ENCODE data around the gene PLAU.

The PLAU gene

DNA sequence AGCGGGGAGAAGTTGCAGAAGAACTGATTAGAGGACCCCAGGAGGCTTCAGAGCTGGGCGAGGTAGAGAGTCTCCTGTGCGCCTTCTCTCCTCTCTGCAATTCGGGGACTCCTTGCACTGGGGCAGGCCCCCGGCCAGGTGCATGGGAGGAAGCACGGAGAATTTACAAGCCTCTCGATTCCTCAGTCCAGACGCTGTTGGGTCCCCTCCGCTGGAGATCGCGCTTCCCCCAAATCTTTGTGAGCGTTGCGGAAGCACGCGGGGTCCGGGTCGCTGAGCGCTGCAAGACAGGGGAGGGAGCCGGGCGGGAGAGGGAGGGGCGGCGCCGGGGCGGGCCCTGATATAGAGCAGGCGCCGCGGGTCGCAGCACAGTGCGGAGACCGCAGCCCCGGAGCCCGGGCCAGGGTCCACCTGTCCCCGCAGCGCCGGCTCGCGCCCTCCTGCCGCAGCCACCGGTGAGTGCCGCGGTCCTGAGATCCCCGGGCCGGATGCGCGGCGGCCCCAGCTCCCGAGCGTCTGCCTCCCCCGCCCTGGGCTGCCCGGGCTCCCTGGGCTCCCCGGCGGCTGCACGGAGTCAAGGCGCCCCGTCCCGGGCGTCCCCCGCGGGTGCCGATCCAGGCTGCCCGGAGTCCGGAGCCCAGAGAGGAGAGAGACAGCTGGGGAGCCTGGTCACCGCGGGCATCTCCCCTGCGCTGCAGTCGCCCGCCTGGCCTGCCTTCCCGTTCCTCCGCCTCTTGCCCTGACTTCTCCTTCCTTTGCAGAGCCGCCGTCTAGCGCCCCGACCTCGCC, at the start of gene PLAU:
PLAU (plus strand) TSS at position 369 of the 789 bp plus-strand sequence. CDS start 424 bp downstream, outside the sequence.
- peak; percentile 45 to 46 for DNase-seq

DNA sequence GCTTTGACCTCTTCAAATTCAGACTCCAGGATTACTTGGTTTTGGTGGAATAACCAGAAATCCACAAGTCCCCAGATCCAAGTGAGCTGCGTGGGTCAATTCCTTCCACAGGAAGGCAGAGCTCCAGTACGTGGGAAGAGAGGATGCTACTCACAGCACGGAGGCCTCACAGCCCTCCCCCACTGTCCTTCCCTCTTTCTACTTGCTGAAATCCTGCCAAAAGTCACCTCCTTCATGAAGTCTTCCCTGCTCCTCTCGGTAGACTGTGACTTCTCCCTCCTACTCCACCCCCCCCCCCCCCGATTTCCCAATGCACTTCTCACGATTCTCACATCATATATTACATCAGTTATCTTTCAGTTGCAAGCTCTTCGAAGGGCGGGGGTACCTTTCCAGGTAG, 48.9 kb upstream of the PLAU start:
- no peak for DNase-seq

- DNase-seq: no peak
These were observed 47.7 kb upstream of the PLAU start for GRCh38 chr10:73863039-73863817.

DNA sequence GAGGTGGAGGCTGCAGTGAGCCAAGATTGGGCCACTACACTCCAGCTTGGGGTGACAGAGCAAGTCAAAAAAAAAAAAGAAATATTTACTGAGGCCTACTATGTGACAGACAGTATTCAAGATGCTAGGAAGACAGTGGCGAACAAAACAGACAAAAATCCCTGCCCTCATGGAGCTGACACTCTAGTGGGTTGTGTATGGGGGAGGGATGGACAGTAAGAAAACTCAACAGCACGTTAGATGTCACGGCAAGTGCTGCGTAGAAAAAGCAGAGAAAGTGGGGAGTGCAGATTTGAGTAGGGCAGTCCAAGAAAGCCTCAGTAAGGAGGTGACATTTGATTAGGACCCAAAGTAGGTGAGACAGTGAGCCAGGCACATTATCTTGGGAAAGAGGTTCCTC, 46.7 kb upstream of the PLAU start:
- DNase-seq: no peak

GRCh38 chr10:73865107-73865458, 45.8 kb upstream of the PLAU start:
- DNase-seq: no peak

DNA sequence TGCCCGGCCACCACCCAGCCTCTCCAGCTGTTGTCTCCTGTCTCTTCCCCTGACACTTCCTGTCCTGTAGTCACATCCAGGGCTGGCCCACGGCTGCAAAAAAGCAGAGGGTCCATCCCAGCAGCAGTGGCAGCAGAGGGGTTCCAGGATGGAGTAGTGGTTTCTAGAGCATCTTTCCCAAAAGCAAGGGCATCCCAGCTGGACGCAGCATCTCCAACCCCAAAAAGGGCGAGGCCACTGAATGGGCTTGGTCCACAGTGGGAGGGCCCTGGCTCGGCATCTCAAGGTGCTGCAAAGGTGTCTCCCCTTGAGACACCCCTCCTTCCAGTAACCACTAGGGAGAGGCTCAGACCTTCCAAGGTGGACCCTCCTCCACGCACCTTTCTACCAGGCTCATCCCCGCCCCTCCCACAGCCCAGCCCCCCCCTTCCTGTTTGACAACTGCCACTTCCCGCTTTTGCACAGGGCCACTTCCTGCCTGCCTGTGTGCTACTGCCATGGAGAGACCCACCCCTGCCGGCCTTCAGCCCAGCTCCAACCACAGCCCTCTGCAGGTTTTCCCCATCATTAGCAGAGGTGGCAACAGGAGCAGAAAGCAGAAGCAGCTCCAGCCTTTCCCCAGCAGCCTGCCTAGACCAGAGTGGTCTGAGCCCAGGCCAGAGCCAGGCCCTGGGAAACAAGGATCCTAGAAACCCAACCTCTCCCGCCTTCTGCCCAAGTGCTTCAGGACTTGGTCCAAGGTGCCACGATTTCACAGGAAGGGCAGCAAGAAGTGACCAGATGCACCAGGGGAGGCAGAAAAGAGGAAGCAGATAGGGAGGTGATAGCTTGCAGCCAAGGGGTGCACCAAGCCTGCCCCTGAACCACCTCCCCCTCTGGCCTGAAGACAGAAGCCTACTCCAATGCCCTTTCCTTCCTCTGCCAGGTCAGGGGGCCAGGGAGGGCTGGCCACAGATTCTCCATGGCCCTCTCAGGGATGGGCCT, 45.2 kb upstream of the PLAU start:
- DNase-seq: peak; percentile 93 to 96

GRCh38 chr10:73866621-73867020, 44.3 kb upstream of the PLAU start:
- DNase-seq: no peak

DNA sequence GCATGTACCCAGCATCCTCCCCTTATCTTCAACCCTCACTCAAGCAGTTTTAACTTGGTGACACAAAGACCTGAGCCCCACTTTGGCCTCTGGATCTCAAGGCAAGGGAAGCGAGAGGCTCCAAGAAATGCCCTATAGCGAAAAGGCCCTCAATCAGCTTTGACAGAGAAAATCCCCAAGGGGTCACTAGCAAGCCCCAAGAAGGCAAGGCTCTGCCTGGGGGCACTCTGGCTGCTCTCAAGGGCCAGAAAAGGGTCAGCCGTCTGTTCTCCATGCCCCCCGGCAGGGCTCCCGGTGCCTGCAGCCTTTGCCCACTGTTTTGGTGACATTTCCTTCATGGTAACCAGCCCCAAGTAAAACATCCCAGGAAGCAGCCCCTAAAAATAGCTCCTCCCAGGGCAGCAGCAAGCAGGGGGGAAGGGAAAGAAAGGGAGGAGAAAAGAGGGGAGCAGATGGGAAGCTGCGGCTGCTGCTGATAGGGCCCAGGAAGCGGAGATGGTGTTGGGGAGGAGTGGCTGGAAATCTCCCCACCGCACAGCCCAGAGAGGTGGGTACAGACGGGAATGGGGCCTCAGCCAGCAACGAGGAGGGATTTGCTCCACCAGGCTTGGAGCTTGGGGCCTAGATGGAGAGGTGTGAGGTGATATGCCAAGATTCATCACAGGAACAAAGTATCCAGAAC, 43.7 kb upstream of the PLAU start:
- no peak for DNase-seq

GRCh38 chr10:73867871-73868631, 42.9 kb upstream of the PLAU start:
- DNase-seq: no peak

DNA sequence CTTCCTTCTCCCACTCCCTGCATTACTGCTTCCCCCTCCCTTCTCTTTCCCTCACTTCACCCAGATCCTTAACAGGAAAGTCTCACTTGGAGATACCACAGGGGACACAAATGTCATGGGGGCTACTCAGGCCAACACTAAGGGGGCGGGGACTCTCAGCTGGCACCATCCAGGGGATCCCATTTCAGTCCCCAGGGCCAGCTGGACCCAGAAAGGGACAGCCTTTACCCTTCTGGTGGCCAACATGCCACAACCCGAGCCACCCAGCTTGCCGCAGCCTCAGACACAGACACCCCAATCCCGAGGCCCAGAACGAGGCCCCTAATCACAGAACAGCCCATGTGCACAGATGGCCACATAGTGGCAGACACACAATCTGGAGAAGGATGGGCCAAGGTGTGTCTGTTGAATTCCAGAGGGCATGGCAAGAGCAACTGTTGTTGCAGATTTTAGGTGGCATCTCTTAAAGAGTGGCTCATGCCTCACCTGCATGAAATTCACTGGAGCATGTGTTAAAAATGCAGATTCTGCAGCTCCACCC, 42.2 kb upstream of the PLAU start:
- DNase-seq: no peak

DNA sequence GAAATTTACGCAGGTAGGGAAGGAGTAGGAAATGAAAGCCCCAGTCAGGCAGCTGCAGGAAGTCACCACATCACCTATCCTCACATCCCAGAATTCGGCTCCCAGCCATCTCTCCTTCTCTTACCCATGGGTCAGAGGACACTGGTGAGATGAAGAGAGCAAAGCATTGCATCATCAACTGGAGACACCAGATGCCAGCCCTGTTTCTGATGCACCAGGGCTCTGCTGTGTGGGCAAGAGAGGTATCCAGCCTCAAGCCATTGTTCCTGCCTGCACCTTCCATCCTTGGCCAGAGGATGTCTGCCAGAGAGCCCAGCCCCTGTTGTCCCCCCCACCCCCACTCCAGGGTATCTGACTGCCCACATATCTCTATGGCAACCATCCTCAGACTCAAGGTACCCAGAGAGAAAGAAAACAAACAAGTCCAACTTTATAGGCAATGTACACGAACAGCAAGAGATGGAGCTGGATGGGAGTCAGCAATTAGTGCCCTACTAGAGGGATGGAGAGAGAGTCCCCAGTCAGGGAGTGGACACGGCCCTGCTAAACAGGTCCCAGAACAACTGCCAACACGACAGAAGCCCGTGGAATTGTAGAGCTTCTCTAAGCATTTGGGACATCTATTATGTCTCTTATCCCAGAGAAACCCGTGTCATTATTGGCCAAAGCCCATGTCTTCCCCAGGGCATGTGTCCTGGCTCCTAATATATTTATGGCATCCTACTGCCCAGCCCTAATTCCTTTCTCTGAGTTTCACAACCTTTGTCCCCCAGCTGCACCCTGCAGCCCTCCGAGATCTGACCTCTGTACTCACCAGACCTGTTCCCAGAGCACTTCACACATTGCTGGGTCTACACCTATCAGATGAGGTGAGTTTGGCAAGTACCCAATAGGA, 39.4 kb upstream of the PLAU start:
- peak in 1 of 2 experiments; percentile 23 for DNase-seq

DNA sequence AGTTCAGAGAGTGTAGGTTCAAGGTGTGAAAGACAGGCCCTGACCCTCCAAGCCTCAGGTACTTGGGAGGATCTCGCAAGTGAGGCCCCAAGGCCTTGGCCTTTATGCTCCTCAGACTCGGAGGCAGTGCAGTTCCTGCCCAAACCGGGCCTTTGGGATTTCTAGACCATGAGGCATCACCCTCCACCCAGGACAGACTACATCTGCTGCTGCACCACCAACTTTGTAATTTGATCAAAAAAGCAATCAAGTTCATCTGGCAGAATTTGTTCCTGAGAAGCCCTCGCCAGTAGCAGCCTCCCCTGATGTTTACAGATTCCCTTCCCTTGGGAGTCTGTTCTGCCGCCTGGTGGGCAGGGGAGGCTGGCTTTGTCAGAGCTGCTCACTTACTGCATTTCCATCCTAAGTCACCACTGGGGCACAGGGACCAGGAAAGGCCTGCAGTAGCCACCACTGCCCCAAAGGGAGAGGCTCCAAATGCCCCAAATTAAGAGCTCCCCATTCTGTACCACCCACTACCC, 38.7 kb upstream of the PLAU start:
- peak; percentile 10 to 30 for DNase-seq

DNA sequence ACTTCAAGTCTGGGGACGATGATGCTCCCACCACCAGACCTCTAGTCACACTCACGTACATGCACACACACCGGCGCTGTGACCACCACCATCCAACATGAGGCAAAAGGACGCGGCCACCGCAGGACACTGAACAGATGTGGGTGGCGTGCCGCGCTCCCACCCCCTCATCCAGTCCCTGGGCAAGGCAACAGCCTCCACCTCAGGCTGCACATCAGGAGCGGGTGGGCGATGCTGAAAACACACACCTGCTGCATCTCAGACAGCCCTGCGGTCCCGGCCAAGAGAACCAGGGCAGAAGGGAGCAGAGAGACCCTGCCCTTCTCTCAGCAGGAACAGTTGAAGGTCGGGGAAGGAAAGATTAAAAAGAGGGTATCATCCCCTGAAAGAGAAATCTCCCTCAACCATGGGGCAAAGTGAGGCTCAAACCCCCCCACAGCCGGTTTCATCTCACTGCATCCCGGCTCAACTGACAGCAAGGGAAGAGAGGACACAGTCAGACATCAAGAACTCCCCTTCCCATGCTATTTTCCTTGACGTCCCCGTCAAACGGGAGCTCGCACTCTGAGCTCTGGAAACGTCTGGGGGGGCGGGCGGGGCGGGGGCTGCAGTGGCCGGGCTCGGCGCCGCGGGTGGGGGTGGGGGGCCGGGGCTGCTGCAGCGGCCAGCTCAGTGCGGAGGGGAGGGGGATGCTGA, 37.6 kb upstream of the PLAU start:
- no peak for DNase-seq

DNA sequence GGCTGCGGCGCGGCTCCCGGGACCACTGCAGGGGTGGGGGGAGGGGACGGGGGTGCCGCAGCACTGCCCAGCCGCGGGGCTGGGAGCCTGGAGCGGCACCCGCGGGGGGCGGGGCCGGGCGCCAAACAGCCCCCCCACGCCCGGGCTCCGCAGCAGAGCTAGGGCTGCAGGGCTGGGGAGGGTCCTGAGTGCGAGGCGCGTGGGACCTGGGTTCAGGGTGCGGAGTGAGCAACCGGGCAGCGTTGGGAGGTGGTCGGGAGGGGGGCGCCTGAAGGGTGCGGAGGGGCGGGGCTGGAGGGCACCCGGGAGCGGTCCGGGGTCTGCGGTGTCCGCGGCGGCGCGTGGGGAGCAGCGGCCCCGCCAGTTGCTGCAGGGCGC, 37.1 kb upstream of the PLAU start:
- no peak for DNase-seq

DNA sequence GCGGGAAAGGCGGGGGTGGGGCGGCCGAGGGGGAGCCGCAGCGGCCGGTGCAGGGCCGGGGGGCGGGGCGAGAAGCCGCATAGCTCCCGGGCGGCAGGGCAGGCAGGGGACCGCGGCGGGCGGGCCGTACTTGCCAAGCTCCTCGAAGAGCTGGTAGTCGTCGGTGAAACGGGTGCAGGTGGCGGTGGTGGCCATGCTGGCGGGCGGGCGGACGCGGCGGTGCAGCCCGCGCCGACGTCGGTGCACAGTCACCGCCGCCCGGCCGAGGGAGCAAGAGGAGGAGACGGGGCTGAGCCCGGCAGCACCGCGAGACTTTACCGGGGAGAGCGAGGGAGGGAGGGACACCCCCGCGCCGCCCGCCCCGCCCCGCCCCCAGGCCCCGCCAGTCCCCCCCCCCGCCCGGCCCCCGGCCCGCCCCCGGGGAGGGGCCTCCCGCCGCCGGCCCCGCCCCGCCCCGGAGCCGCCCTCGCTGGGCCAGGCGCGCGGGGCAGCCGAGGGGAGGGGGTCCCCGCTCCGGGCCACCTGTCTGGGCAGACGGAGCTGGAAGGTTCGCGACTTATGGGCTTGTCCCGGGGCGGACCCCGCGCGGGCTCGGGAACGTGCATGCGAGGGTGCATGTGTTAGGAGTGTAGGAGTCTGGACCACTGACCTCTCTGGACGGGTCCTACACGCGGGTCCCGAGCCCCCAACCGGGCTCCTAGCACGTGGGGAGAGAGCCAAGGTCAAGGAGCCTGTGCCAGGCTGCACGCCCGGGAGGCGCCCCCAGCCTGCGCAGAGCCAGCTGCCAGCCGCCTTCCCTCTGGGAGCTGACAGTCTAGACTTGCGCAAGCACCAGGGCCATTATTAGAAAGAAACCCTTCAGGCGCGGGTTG, 36.4 kb upstream of the PLAU start, which contains the start of gene CAMK2G:
CAMK2G (minus strand) TSS at position 289 of the 872 bp plus-strand sequence; CDS start at position 195, 94 bp downstream.
- peak; percentile 67 to 69 for DNase-seq

DNA sequence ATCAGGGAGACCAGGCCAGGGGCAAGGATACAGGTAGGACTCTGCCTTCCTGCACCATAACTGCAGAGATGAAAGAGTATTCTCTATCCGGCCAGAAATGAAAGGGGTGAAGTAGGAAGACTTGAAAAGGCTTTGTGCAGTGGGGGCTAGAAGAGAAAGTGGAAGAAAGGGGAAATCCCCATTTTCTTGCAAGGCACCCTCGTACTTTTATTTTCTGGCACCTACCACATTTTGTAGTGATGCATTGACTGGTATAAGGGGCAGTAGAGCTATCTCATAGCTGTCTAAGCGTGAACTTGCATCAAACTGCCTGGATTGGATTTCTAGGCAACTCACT, 35.8 kb upstream of the PLAU start:
- no peak for DNase-seq

DNA sequence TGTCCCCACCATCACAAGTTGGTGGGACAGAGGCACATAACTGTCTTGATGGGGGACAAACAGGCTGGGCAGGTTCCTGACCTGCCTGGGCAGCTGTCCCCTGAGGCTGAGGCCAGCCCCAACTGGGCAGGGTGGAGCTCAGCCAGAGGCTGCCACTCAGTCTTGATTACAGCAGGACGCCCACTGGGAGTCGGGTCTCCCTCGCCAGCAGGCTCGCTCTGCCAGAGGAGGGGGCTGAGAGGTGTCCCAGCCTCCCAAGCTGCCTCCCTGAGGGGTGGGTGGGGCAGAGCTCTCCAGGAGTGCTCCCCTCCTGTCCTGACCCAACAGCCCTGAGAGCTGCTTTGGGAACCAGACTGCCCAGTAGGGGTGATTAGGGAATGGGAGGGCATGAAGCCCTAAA, 34.8 kb upstream of the PLAU start:
- DNase-seq: no peak

- no peak for DNase-seq
These were observed 34.4 kb upstream of the PLAU start for GRCh38 chr10:73876566-73876965.
